ENCODE measurements around the gene RIMS1.

- TF ChIP-seq CTCF (IDR thresholded peaks at IDR 0.05; ENCODE audit: insufficient read depth, low read length) (no peak), POLR2AphosphoS5 (IDR thresholded peaks at IDR 0.05; ENCODE audit: low read depth) (no peak), REST (IDR thresholded peaks at IDR 0.05; ENCODE audit: insufficient replicate concordance, low read depth) (no peak), GABPA (IDR thresholded peaks at IDR 0.05; ENCODE audit: low read depth) (no peak), SPI1 (IDR thresholded peaks at IDR 0.05; ENCODE audit: borderline replicate concordance, low read depth) (no peak)
Observed at GRCh38 chr6:71997341-71997740, 111.0 kb downstream of the RIMS1 start.
